ENCODE data around the gene KRTAP10-7.

- TF ChIP-seq CTCF (IDR thresholded peaks at IDR 0.05; ENCODE audit: low read depth, low read length, poor library complexity, severe bottlenecking) (no peak), EZH2phosphoT487 (IDR thresholded peaks at IDR 0.05; ENCODE audit: borderline replicate concordance, low read length) (no peak)
Observed at GRCh38 chr21:44612669-44613229, 12.4 kb downstream of the KRTAP10-7 start.
